Left ventricle myocardium inferior (tissue), 1 donor: Measurements from ENCODE around the gene NRG2. TPM values are rescaled to one million over a fixed set of nuclear protein-coding genes. Genes with fewer than 3 reads are reported as not detected.
A peak's percentile ranks its signal among the peaks of the same experiment; 100 is the strongest.

ENCODE experiments used
- DNase-seq: peaks from one replicate; pipeline ENCODE4 v3.0.0-alpha.2; 2020
- H3K27ac ChIP-seq: fragments of 200-600 bp; replicated peaks from 2 replicates; pipeline ENCODE4 v1.8.0; 2021
- H3K27me3 ChIP-seq: fragments of 200-600 bp; 2 replicates; pipeline ENCODE4 v1.8.0; 2021; ENCODE audit warnings: low read depth
- H3K36me3 ChIP-seq: fragments of 200-600 bp; 2 replicates; pipeline ENCODE4 v1.8.0; 2021
- H3K4me1 ChIP-seq: fragments of 200-600 bp; 2 replicates; pipeline ENCODE4 v1.8.0; 2021
- H3K4me3 ChIP-seq: fragments of 200-600 bp; 2 replicates; pipeline ENCODE4 v1.8.0; 2021; ENCODE audit warnings: mild to moderate bottlenecking, moderate library complexity
- H3K9me3 ChIP-seq: fragments of 200-600 bp; replicated peaks from 2 replicates; pipeline ENCODE4 v1.8.0; 2021
- intact Hi-C: fragments of 100-400 bp; cut with micrococcal nuclease; formaldehyde crosslinking; loops from one replicate; pipeline ENCODE4 v1.11.0; 2022
- total RNA-seq: library from RNA; stranded (reverse); fragmentation: NEBNext Ultra II Directional; extraction: Animal tissue kit (Norgen Biotek cat#: 25700); gene quantifications from one replicate; pipeline ENCODE4 v1.2.1, GENCODE V29; 2021
- TF ChIP-seq, protein P1 (sequence below): fragments of 200-600 bp; IDR thresholded peaks from 2 replicates; pipeline ENCODE4 v1.8.0; 2021; ENCODE audit warnings: antibody characterized with exemption, mild to moderate bottlenecking, borderline replicate concordance
- donor health status: DM: no; HTN: yes; CAD: no; lungs with severe emphysema.

The NRG2 gene
- total RNA-seq, 1 donor from 2014 or later, result 3.1 TPM

- no peak for DNase-seq
- Histone ChIP-seq H3K9me3 (no peaks in the 10 kb centered on the region), H3K36me3 (no peaks in the 10 kb centered on the region), H3K4me3 (no peak overlapping the region), H3K27ac (no peak overlapping the region), H3K4me1 (peaks cover 31% of the 10 kb centered on the region), H3K27me3 (no peaks in the 10 kb centered on the region)
- intact Hi-C loops, result no loop called here
- TF ChIP-seq, protein P1, sequence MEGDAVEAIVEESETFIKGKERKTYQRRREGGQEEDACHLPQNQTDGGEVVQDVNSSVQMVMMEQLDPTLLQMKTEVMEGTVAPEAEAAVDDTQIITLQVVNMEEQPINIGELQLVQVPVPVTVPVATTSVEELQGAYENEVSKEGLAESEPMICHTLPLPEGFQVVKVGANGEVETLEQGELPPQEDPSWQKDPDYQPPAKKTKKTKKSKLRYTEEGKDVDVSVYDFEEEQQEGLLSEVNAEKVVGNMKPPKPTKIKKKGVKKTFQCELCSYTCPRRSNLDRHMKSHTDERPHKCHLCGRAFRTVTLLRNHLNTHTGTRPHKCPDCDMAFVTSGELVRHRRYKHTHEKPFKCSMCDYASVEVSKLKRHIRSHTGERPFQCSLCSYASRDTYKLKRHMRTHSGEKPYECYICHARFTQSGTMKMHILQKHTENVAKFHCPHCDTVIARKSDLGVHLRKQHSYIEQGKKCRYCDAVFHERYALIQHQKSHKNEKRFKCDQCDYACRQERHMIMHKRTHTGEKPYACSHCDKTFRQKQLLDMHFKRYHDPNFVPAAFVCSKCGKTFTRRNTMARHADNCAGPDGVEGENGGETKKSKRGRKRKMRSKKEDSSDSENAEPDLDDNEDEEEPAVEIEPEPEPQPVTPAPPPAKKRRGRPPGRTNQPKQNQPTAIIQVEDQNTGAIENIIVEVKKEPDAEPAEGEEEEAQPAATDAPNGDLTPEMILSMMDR, result no peak
Observed at GRCh38 chr5:140013536-140013935, 29.6 kb downstream of the NRG2 start.

- intact Hi-C loops, result no loop called here
- H3K27ac ChIP-seq, result no peak overlapping the region
- no peaks in the 10 kb centered on the region for H3K36me3 ChIP-seq
- DNase-seq, result no peak
- no peak overlapping the region for H3K4me3 ChIP-seq
- H3K4me1 ChIP-seq, result peaks cover 28% of the 10 kb centered on the region
- no peaks in the 10 kb centered on the region for H3K27me3 ChIP-seq
- no peaks in the 10 kb centered on the region for H3K9me3 ChIP-seq
- TF ChIP-seq, protein P1, result no peak
Observed at GRCh38 chr5:140012443-140012842, 30.7 kb downstream of the NRG2 start.

- no peaks in the 10 kb centered on the region for H3K9me3 ChIP-seq
- H3K27me3 ChIP-seq, result no peaks in the 10 kb centered on the region
- peak; percentile 28 for DNase-seq
- TF ChIP-seq, protein P1, result no peak
- no peaks in the 10 kb centered on the region for H3K36me3 ChIP-seq
- H3K27ac ChIP-seq, result peak overlapping the region; percentile 76
- intact Hi-C loops, result no loop called here
- no peak overlapping the region for H3K4me3 ChIP-seq
- H3K4me1 ChIP-seq, result peaks cover 32% of the 10 kb centered on the region
Observed at GRCh38 chr5:140011297-140011802, 31.7 kb downstream of the NRG2 start.

- intact Hi-C loops, result no loop called here
- peaks cover 34% of the 10 kb centered on the region for H3K4me1 ChIP-seq
Observed at GRCh38 chr5:140010798-140011197, 32.3 kb downstream of the NRG2 start.

DNA sequence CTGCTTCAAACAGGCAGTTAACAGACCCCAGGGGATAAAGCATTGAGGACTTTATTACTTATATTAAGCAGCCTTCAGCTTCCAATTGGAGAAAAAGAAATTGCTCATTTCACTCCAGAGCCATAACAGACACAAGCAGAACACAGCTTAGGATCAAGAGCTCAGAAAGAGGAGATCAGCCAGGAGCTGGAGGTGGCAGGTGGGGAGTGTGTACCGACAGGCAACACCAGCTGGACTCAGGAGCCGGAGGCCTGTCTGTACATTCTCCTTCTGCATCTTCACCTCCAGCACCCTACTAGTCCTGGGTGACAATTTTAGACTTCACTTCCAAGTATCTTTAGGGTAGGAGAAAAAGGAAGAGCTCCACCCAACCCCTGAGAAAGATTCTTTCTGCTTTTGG, 35.8 kb downstream of the NRG2 start:
- H3K27ac ChIP-seq, result peak overlapping the region; percentile 39
- TF ChIP-seq, protein P1, result no peak
- intact Hi-C loops, result no loop called here
- H3K9me3 ChIP-seq, result no peaks in the 10 kb centered on the region
- H3K36me3 ChIP-seq, result no peaks in the 10 kb centered on the region
- H3K4me1 ChIP-seq, result peaks cover 64% of the 10 kb centered on the region
- no peak overlapping the region for H3K4me3 ChIP-seq
- H3K27me3 ChIP-seq, result no peaks in the 10 kb centered on the region
- no peak for DNase-seq

More at GRCh38 chr5:140010798-140011197, 32.3 kb downstream of the NRG2 start:
- Histone ChIP-seq H3K36me3 (no peaks in the 10 kb centered on the region), H3K27me3 (no peaks in the 10 kb centered on the region), H3K9me3 (no peaks in the 10 kb centered on the region), H3K27ac (peak overlapping the region; percentile 76), H3K4me3 (no peak overlapping the region)
- TF ChIP-seq, protein P1, result no peak
- DNase-seq, result no peak
